NCI-H1105 treated with DMSO at 0.1 percent for 48 hours (cell line): ENCODE measurements around the gene LACC1.

Experiments used
- DNase-seq: peaks from one replicate; lab custom pipeline; 2025; lab: John Stamatoyannopoulos, UW

Gene LACC1

GRCh38 chr13:43879755-43880181 lies at the start of gene LACC1:
TSS of gene LACC1 (plus strand) at chr13:43879904. CDS start at chr13:43880986, 1,082 bp downstream.
- DNase-seq, result peak; percentile 49

GRCh38 chr13:43830497-43830881 lies 49.2 kb upstream of the LACC1 start:
- DNase-seq, result no peak

- DNase-seq, result no peak
These were observed 48.6 kb upstream of the LACC1 start for GRCh38 chr13:43831088-43831487.

GRCh38 chr13:43835701-43836100 lies 44.0 kb upstream of the LACC1 start:
- DNase-seq, result no peak

- DNase-seq, result no peak
These were observed 40.8 kb upstream of the LACC1 start for GRCh38 chr13:43838909-43839308.

GRCh38 chr13:43846496-43847158 lies 33.1 kb upstream of the LACC1 start:
- DNase-seq, result no peak

- no peak for DNase-seq
These were observed 31.6 kb upstream of the LACC1 start for GRCh38 chr13:43848001-43848649.

- no peak for DNase-seq
These were observed 28.8 kb upstream of the LACC1 start for GRCh38 chr13:43850873-43851272.

GRCh38 chr13:43852923-43853404 lies 26.7 kb upstream of the LACC1 start:
- DNase-seq, result no peak

- no peak for DNase-seq
These were observed 17.8 kb upstream of the LACC1 start for GRCh38 chr13:43861863-43862262.

- DNase-seq, result no peak
These were observed 14.8 kb upstream of the LACC1 start for GRCh38 chr13:43864921-43865320.

- no peak for DNase-seq
These were observed 13.8 kb upstream of the LACC1 start for GRCh38 chr13:43865892-43866291.

GRCh38 chr13:43872181-43872580 lies 7.5 kb upstream of the LACC1 start:
- no peak for DNase-seq

GRCh38 chr13:43874504-43875092 lies 5.1 kb upstream of the LACC1 start:
- DNase-seq, result peak; percentile 47

GRCh38 chr13:43876366-43876765 lies 3.3 kb upstream of the LACC1 start:
- DNase-seq, result no peak

GRCh38 chr13:43877326-43877725 lies 2.4 kb upstream of the LACC1 start:
- peak; percentile 77 for DNase-seq

- no peak for DNase-seq
These were observed 1.9 kb upstream of the LACC1 start for GRCh38 chr13:43877766-43878165.

GRCh38 chr13:43878892-43879754 lies 581 bp upstream of the LACC1 start, which contains the start of gene CCDC122:
TSS of gene CCDC122 (minus strand) at chr13:43879740. CDS start at chr13:43869376, 10,364 bp downstream.
- DNase-seq, result peak; percentile 49

- DNase-seq, result no peak
These were observed 631 bp downstream of the LACC1 start for GRCh38 chr13:43880214-43880855.

- DNase-seq, result no peak
These were observed 1.2 kb downstream of the LACC1 start for GRCh38 chr13:43880926-43881325.

GRCh38 chr13:43881580-43881979 lies 1.9 kb downstream of the LACC1 start:
- DNase-seq, result no peak

GRCh38 chr13:43883631-43884030 lies 3.9 kb downstream of the LACC1 start:
- DNase-seq, result no peak
